ENCODE measurements around the gene BCAS1.
"Not testable (repeated sequence)": the region's sequence is repeated elsewhere in the genome, so short reads cannot be mapped to it uniquely, and the experiment has no call there.

BCAS1 gene

DNA sequence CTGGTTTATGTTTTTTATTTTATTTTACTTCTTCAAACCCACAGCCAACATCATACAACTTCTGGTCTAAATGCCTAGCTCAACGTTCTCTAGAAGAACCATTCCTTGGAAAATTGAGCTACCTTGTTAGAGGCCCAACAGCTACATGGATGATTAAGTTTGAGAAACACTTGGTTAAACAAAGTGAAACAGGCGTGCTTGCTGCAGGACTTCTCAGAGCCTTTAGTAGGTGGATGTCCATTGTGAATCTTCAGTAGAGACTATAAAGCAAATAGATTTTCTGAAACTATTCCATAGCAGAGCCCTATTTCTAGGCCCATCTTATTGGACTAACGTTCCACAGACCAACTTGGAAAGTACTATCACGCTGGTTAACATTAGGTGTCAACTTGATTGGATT is 51.3 kb downstream of the BCAS1 start:
- in situ Hi-C loops (cut with MboI; ENCODE audit: low sequenced_read_pairs, unreplicated experiment): no loop called here
- no peak for DNase-seq (ENCODE audit: low spot score)
- TF ChIP-seq CTCF (IDR thresholded peaks at IDR 0.05; ENCODE audit: borderline replicate concordance, control extremely low read depth, extremely low read depth, insufficient read depth, missing control alignments): no peak

- TF ChIP-seq CTCF (IDR thresholded peaks at IDR 0.05; ENCODE audit: borderline replicate concordance, control extremely low read depth, extremely low read depth, insufficient read depth, missing control alignments): no peak
- DNase-seq (ENCODE audit: low spot score): peak; percentile 60
- in situ Hi-C loops (cut with MboI; ENCODE audit: low sequenced_read_pairs, unreplicated experiment): no loop called here
Measured at GRCh38 chr20:54017846-54018245, 52.5 kb downstream of the BCAS1 start.

GRCh38 chr20:54015496-54015895 is 54.9 kb downstream of the BCAS1 start:
- DNase-seq (ENCODE audit: low spot score): no peak
- no peak for TF ChIP-seq CTCF (IDR thresholded peaks at IDR 0.05; ENCODE audit: borderline replicate concordance, control extremely low read depth, extremely low read depth, insufficient read depth, missing control alignments)
- in situ Hi-C loops (cut with MboI; ENCODE audit: low sequenced_read_pairs, unreplicated experiment): no loop called here

- DNase-seq (ENCODE audit: low spot score): no peak
Measured at GRCh38 chr20:54014293-54014926, 56.0 kb downstream of the BCAS1 start.

GRCh38 chr20:54013471-54013870 is 56.9 kb downstream of the BCAS1 start:
- no peak for DNase-seq (ENCODE audit: low spot score)
- no peak for TF ChIP-seq CTCF (IDR thresholded peaks at IDR 0.05; ENCODE audit: borderline replicate concordance, control extremely low read depth, extremely low read depth, insufficient read depth, missing control alignments)
- in situ Hi-C loops (cut with MboI; ENCODE audit: low sequenced_read_pairs, unreplicated experiment): no loop called here

More at GRCh38 chr20:54014293-54014926, 56.0 kb downstream of the BCAS1 start:
- in situ Hi-C loops (cut with MboI; ENCODE audit: low sequenced_read_pairs, unreplicated experiment): no loop called here
- TF ChIP-seq CTCF (IDR thresholded peaks at IDR 0.05; ENCODE audit: borderline replicate concordance, control extremely low read depth, extremely low read depth, insufficient read depth, missing control alignments): no peak

DNA sequence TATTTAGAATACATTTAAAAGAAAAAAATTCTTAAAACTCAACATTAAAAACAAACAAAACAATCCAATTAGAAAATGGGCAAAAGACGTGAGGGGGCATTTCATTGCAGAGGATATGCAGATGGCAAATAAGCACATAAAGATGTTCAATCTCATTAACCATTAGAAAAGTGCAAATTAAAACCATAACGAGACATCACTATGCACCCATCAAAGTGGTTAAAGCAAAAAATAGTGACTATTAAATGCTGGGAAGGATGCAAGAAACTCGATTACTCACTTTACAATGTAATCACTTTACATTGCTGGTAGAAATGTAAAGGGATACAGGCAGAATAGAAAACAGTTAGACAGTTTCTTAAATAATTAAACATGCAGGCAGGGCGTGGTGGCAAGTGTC is 59.0 kb downstream of the BCAS1 start:
- no peak for TF ChIP-seq CTCF (IDR thresholded peaks at IDR 0.05; ENCODE audit: borderline replicate concordance, control extremely low read depth, extremely low read depth, insufficient read depth, missing control alignments)
- no peak for DNase-seq (ENCODE audit: low spot score)
- in situ Hi-C loops (cut with MboI; ENCODE audit: low sequenced_read_pairs, unreplicated experiment): no loop called here

- DNase-seq (ENCODE audit: low spot score); in situ Hi-C loops (cut with MboI; ENCODE audit: low sequenced_read_pairs, unreplicated experiment): not testable (repeated sequence)
Measured at GRCh38 chr20:54006216-54006615, 64.2 kb downstream of the BCAS1 start.
